H1 (cell line): ENCODE results near the gene ZNF584. TPM values are rescaled to one million over a fixed set of nuclear protein-coding genes. Genes with fewer than 3 reads are reported as not detected.

Source experiments
- ASH2L ChIP-seq: fragments of 200-600, 300-600 bp; sonication (generic); IDR thresholded peaks from one replicate; pipeline ENCODE4 v1.7.1; 2017; ENCODE audit warnings: low read length
- BCL11A ChIP-seq, 2 experiments: IDR thresholded peaks; one replicate each; pipeline ENCODE4 v1.6.1; 2011; ENCODE audit warnings: low read depth in 2 of 2, low read length in 2 of 2, mild to moderate bottlenecking in 2 of 2
- BRCA1 ChIP-seq: IDR thresholded peaks from 2 replicates; pipeline ENCODE4 v1.6.1; 2012; ENCODE audit warnings: low read depth, low read length, improper control_type of control experiment
- CBX8 ChIP-seq: fragments of 300-800, 300-1000 bp; sonication (generic); IDR thresholded peaks from 2 replicates; pipeline ENCODE4 v1.7.1; 2016; ENCODE audit warnings: low read depth, low read length, borderline replicate concordance
- CEBPB ChIP-seq: IDR thresholded peaks from 2 replicates; pipeline ENCODE4 v1.6.1; 2012; ENCODE audit warnings: low read depth, low read length
- CHD1 ChIP-seq: IDR thresholded peaks from 2 replicates; pipeline ENCODE4 v1.6.1; 2012; ENCODE audit warnings: low read depth, low read length, improper control_type of control experiment
- CTBP2 ChIP-seq: IDR thresholded peaks from 2 replicates; pipeline ENCODE4 v1.7.0; 2011; ENCODE audit warnings: borderline replicate concordance, mild to moderate bottlenecking, moderate library complexity, mixed read lengths, low read length; ENCODE audit not compliant: insufficient read depth, insufficient read length
- E2F6 ChIP-seq: IDR thresholded peaks from 2 replicates; pipeline ENCODE4 v1.6.1; 2012; ENCODE audit warnings: inconsistent platforms
- EGR1 ChIP-seq: IDR thresholded peaks from 2 replicates; pipeline ENCODE4 v1.6.1; 2011; ENCODE audit warnings: low read depth, low read length, borderline replicate concordance
- FOSL1 ChIP-seq: IDR thresholded peaks from 2 replicates; pipeline ENCODE4 v1.6.1; 2011; ENCODE audit warnings: mild to moderate bottlenecking, low read depth, low read length, moderate library complexity; ENCODE audit not compliant: insufficient read depth
- GTF2F1 ChIP-seq: IDR thresholded peaks from 2 replicates; pipeline ENCODE4 v1.6.1; 2012; ENCODE audit warnings: low read depth, low read length, improper control_type of control experiment, borderline replicate concordance
- JUND ChIP-seq: IDR thresholded peaks from 2 replicates; pipeline ENCODE4 v1.6.1; 2011; ENCODE audit warnings: mild to moderate bottlenecking, improper control_type of control experiment, low read length
- MAX ChIP-seq: IDR thresholded peaks from 2 replicates; pipeline ENCODE4 v1.6.1; 2012; ENCODE audit warnings: inconsistent platforms
- NRF1 ChIP-seq: IDR thresholded peaks from 2 replicates; pipeline ENCODE4 v1.6.1; 2011; ENCODE audit warnings: mild to moderate bottlenecking, low read depth, low read length, improper control_type of control experiment
- POLR2A ChIP-seq, 2 experiments: IDR thresholded peaks; 1 replicate in 1 of 2; 2 replicates in 1 of 2; pipeline ENCODE4 v1.6.1; 2011; ENCODE audit warnings: low read depth in 2 of 2, low read length in 2 of 2, mild to moderate bottlenecking in 2 of 2; ENCODE audit errors: control extremely low read depth in 1 of 2
- RAD21 ChIP-seq, 2 experiments: IDR thresholded peaks in 1 of 2; conservative IDR thresholded peaks in 1 of 2; 2 replicates each; pipeline ENCODE4 v1.6.1; 2011; ENCODE audit warnings: low read depth in 2 of 2, low read length in 2 of 2, improper control_type of control experiment in 1 of 2, inconsistent platforms in 1 of 2, mild to moderate bottlenecking in 1 of 2, moderate library complexity in 1 of 2
- RBBP5 ChIP-seq: IDR thresholded peaks from 2 replicates; pipeline ENCODE4 v1.7.1; 2012; ENCODE audit warnings: low read depth, mild to moderate bottlenecking, inconsistent platforms, low read length, moderate library complexity, borderline replicate concordance
- RFX5 ChIP-seq: IDR thresholded peaks from 2 replicates; pipeline ENCODE4 v1.6.1; 2011; ENCODE audit warnings: low read depth, low read length, improper control_type of control experiment, borderline replicate concordance
- RXRA ChIP-seq: IDR thresholded peaks from 2 replicates; pipeline ENCODE4 v1.6.1; 2011; ENCODE audit warnings: low read depth, mild to moderate bottlenecking, low read length, moderate library complexity; ENCODE audit not compliant: insufficient read depth
- SIRT6 ChIP-seq: IDR thresholded peaks from one replicate; pipeline ENCODE4 v1.7.1; 2012; ENCODE audit warnings: low read length, inconsistent platforms
- SP2 ChIP-seq: IDR thresholded peaks from 2 replicates; pipeline ENCODE4 v1.6.1; 2012; ENCODE audit warnings: mild to moderate bottlenecking, low read length, inconsistent platforms
- USF2 ChIP-seq: IDR thresholded peaks from 2 replicates; pipeline ENCODE4 v1.6.1; 2011; ENCODE audit warnings: low read length, improper control_type of control experiment
- YY1 ChIP-seq: IDR thresholded peaks from 2 replicates; pipeline ENCODE4 v1.6.1; 2011; ENCODE audit warnings: low read depth, mild to moderate bottlenecking, low read length
- polyA plus RNA-seq, 7 experiments: library from polyadenylated mRNA; depleted of rRNA in 3 of 7; stranded (reverse) in 5 of 7; unstranded in 2 of 7; fragments of >200 nt in 5 of 7; fragments of 200-250 nt in 2 of 7; gene quantifications; 1 replicate in 5 of 7; 2 replicates in 1 of 7; 4 replicates in 1 of 7; pipeline versions ENCODE4 v1.2.1 to v1.2.3, GENCODE V29; 2011 to 2013; ENCODE audit warnings: missing spikeins in 2 of 7, mixed read lengths in 2 of 7
- total RNA-seq: library from RNA; stranded (reverse); fragmentation: NEBNext Ultra II Directional; extraction: Animal tissue kit (Norgen Biotek cat#: 25700); gene quantifications from 2 replicates; pipeline ENCODE4 v1.2.1, GENCODE V29; 2021

The ZNF584 gene
- total and polyA plus RNA-seq, 2 of the 8 experiments (the other 6 are each of a cell fraction or from before 2014, with no cell fraction given) = 2.5 to 5.2 TPM

DNA sequence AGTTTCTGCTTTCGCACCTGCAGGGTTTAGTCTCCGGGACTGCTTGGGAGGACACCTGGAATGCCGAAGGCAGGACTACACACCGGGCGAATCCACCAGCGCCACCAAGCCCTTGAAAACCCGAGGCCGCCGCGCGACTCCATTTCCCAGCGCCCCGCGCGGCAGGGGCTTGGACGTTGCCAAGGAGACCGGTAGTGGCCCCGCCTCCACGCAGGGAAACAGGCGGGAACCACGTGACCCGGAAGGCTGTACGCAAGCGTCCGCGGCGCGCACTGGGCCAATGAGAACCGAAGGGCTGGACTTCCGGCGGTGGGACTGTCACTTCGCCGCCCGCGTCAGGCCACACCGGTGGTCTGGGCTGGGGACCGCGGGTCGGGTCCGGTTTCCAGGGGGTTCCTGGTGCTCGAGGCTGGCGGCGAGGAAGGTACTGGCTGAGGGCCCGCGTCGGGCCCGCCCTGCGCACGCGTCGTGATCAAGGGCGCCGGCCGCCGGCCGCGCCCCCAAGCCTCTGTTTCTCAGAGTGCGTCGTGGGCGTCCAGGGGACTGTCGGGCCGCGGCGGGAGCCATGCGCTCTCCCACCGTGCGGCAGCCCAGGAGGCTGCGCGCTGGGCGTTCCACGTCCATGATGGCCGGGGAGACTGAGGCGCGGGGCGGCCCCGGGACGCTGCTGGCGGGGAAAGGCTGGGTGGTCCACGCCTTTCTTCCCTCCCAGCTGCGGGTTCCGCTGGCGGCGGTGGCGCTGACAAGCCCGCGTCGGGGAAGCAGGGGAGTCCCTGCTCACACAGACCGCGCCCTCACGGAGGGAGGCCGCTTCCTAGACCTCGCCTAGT, 58.5 kb downstream of the ZNF584 start, which contains the start of gene ZNF324 (continued):
- TF ChIP-seq GTF2F1 (peak; percentile 18; the same call in 1 of the 2 replicates), RAD21 (IDR thresholded peaks at IDR 0.05 in 1 of 2, conservative IDR thresholded peaks at IDR 0.05 in 1 of 2; ENCODE audit: low read depth in 2 of 2, low read length in 2 of 2) (no peak), YY1 (0 out of 2 replicates have a peak, but pooled peaks have one; percentile 5), CHD1 (no peak), RFX5 (no peak), USF2 (peak; percentile 95), MAX (peak; percentile 84), ASH2L (no peak), RXRA (no peak), EGR1 (no peak), BCL11A (IDR thresholded peaks at IDR 0.05; ENCODE audit: low read depth in 2 of 2, low read length in 2 of 2) (no peak), NRF1 (no peak; the same call in 1 of the 2 replicates), CTBP2 (no peak), E2F6 (peak; percentile 65; the same call in 1 of the 2 replicates), JUND (0 out of 2 replicates have a peak, but pooled peaks have one; percentile 12), SIRT6 (no peak), CEBPB (no peak), SP2 (no peak), CBX8 (no peak), POLR2A (IDR thresholded peaks at IDR 0.05; ENCODE audit: control extremely low read depth in 1 of 2, low read depth in 2 of 2, low read length in 2 of 2) (no peak), RBBP5 (no peak), BRCA1 (no peak), FOSL1 (no peak)
